ENCODE measurements around the gene BORCS8.
"Not testable (repeated sequence)": the region's sequence is repeated elsewhere in the genome, so short reads cannot be mapped to it uniquely, and the experiment has no call there.

BORCS8 gene

DNA sequence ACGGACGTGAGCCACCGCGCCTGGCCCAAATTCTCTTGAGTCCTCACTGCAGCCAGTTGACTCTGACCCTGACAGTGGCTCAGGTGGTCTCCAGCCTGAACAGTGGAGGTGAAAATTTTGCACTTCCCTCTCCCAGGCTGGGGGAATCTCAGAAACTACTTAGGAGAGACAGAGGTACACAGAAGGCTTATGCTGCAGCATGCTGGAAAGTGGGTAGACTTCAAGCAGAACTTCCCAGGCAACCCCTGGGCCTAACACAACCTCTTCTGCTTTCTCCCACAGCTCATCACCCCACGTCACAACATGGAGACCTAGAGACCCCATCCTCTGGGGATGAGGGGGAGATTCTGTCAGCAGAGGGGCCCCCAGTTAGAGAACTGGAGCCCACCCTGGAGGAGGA, 34.3 kb upstream of the BORCS8 start:
- peaks cover 4% of the 10 kb centered on the region for H3K4me1 Mint-ChIP-seq
- peaks cover 74% of the 10 kb centered on the region for H3K27me3 Mint-ChIP-seq (ENCODE audit: low read depth, poor library complexity)
- no peak overlapping the region for H3K27ac Mint-ChIP-seq
- no peak overlapping the region for H3K4me3 Mint-ChIP-seq
- TF ChIP-seq, protein P1, sequence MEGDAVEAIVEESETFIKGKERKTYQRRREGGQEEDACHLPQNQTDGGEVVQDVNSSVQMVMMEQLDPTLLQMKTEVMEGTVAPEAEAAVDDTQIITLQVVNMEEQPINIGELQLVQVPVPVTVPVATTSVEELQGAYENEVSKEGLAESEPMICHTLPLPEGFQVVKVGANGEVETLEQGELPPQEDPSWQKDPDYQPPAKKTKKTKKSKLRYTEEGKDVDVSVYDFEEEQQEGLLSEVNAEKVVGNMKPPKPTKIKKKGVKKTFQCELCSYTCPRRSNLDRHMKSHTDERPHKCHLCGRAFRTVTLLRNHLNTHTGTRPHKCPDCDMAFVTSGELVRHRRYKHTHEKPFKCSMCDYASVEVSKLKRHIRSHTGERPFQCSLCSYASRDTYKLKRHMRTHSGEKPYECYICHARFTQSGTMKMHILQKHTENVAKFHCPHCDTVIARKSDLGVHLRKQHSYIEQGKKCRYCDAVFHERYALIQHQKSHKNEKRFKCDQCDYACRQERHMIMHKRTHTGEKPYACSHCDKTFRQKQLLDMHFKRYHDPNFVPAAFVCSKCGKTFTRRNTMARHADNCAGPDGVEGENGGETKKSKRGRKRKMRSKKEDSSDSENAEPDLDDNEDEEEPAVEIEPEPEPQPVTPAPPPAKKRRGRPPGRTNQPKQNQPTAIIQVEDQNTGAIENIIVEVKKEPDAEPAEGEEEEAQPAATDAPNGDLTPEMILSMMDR (IDR thresholded peaks at IDR 0.05): no peak
- peaks cover 8% of the 10 kb centered on the region for H3K9me3 Mint-ChIP-seq
- DNase-seq: no peak
- H3K36me3 Mint-ChIP-seq (ENCODE audit: low read depth): no peaks in the 10 kb centered on the region

DNA sequence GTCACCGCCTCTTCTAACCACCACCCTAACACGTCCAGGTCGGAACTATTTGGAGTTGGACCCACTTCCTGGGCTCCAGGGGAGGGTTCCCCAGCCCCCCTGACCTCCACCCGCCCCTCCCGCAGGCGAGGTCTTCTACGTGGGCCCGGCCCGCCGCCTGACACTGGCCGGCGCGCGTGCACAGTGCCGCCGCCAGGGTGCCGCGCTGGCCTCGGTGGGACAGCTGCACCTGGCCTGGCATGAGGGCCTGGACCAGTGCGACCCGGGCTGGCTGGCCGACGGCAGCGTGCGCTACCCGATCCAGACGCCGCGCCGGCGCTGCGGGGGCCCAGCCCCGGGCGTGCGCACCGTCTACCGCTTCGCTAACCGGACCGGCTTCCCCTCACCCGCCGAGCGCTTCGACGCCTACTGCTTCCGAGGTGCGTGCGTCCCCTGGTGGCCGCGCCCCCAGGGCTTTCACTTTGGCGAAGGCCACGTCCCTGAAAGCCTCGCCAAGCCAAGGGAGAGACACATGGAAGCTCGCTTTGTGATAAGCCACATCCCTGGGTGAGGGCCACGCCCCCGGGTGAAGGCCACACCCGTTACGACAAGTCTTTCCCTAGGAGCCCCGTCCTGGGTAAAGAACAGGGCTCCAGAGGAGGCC, 33.0 kb upstream of the BORCS8 start:
- TF ChIP-seq, protein P1 (IDR thresholded peaks at IDR 0.05): peak; percentile 68
- no peaks in the 10 kb centered on the region for H3K36me3 Mint-ChIP-seq (ENCODE audit: low read depth)
- H3K9me3 Mint-ChIP-seq: peaks cover 8% of the 10 kb centered on the region
- peaks cover 68% of the 10 kb centered on the region for H3K27me3 Mint-ChIP-seq (ENCODE audit: low read depth, poor library complexity)
- peak; percentile 81 for DNase-seq
- H3K4me1 Mint-ChIP-seq: peaks cover 4% of the 10 kb centered on the region
- H3K4me3 Mint-ChIP-seq: no peak overlapping the region
- no peak overlapping the region for H3K27ac Mint-ChIP-seq

DNA sequence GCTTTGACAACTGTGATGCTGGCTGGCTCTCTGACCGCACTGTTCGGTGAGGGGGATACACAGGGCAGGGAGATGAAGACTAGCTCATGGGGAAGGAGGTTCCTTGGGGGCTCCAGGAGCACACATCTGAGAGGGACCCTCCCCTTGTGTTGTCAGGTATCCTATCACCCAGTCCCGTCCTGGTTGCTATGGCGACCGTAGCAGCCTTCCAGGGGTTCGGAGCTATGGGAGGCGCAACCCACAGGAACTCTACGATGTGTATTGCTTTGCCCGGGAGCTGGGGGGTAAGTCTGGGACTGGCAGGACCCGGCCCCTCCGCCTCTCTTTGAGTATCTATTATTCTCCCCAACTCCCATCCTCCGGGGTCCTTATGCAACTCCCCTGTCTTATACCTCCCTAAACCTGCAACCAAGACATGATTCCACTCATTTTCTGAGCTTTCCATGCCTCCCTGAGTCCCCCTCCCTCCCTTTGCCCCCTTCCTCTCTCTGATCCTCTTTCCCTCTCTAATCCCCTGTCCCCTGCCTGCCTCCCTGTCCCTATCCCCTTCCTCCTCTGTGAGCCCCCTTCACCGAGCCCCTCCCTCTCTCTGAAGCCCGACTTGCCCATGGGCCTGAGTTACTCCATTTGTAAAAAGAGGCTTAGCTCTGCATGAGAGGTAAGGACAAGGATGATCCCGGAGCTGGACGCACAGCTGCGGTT, 32.3 kb upstream of the BORCS8 start:
- Mint-ChIP-seq H3K9me3 (peaks cover 8% of the 10 kb centered on the region), H3K36me3 (ENCODE audit: low read depth) (no peaks in the 10 kb centered on the region), H3K27ac (no peak overlapping the region), H3K4me1 (peaks cover 4% of the 10 kb centered on the region), H3K27me3 (ENCODE audit: low read depth, poor library complexity) (peaks cover 66% of the 10 kb centered on the region), H3K4me3 (no peak overlapping the region)
- DNase-seq: no peak
- TF ChIP-seq, protein P1 (IDR thresholded peaks at IDR 0.05): no peak

DNA sequence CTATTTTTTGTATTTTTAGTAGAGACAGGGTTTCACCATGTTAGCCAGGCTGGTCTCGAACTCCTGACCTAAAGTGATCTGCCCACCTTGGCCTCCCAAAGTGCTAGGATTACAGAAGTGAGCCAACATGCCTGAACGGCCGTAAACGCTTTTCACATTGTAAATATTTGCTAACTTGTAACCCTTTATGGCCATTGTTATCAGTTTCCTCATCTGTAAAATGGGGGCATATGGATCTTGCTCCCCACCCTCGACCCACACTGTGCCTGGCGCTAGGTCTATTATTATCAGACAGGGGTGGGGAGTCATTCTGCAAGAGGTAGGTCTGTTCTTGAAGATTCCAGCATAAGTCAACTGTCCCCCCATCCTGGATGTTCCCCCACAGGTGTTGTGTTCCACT, 31.7 kb upstream of the BORCS8 start:
- H3K4me1 Mint-ChIP-seq: peaks cover 3% of the 10 kb centered on the region
- TF ChIP-seq, protein P1 (IDR thresholded peaks at IDR 0.05): no peak
- peaks cover 67% of the 10 kb centered on the region for H3K27me3 Mint-ChIP-seq (ENCODE audit: low read depth, poor library complexity)

GRCh38 chr19:19223060-19223459, 31.1 kb upstream of the BORCS8 start:
- no peak overlapping the region for H3K4me3 Mint-ChIP-seq
- peaks cover 65% of the 10 kb centered on the region for H3K27me3 Mint-ChIP-seq (ENCODE audit: low read depth, poor library complexity)
- H3K4me1 Mint-ChIP-seq: no peaks in the 10 kb centered on the region
- TF ChIP-seq, protein P1 (IDR thresholded peaks at IDR 0.05): no peak
- H3K36me3 Mint-ChIP-seq (ENCODE audit: low read depth): no peaks in the 10 kb centered on the region
- no peak for DNase-seq
- no peak overlapping the region for H3K27ac Mint-ChIP-seq
- peaks cover 8% of the 10 kb centered on the region for H3K9me3 Mint-ChIP-seq

More for the DNA sequence above, 31.7 kb upstream of the BORCS8 start:
- H3K4me3 Mint-ChIP-seq: no peak overlapping the region
- no peaks in the 10 kb centered on the region for H3K36me3 Mint-ChIP-seq (ENCODE audit: low read depth)
- DNase-seq: no peak
- peaks cover 8% of the 10 kb centered on the region for H3K9me3 Mint-ChIP-seq
- H3K27ac Mint-ChIP-seq: no peak overlapping the region

DNA sequence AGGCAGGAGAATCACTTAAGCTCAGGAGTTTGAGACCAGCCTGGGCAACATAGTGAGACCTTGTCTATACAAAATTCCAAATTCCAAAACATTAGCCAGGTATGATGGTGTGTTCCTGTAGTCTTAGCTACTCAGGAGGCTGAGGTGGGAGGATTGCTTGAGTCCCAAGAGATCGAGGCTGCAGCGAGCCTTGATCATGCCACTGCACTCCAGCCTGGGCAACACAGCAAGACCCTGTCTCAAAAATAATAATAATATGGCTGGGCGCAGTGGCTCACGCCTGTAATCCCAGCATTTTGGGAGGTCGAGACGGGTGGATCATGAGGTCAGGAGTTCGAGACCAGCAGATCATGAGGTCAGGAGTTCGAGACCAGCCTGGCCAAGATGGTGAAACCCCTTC, 29.0 kb upstream of the BORCS8 start:
- H3K4me3 Mint-ChIP-seq; H3K27ac Mint-ChIP-seq; H3K4me1 Mint-ChIP-seq; DNase-seq; H3K36me3 Mint-ChIP-seq (ENCODE audit: low read depth): not testable (repeated sequence)
- Mint-ChIP-seq H3K27me3 (ENCODE audit: low read depth, poor library complexity) (peaks cover 71% of the 10 kb centered on the region), H3K9me3 (peaks cover 15% of the 10 kb centered on the region)
